ENCODE results near the gene WDR82.

Gene WDR82

DNA sequence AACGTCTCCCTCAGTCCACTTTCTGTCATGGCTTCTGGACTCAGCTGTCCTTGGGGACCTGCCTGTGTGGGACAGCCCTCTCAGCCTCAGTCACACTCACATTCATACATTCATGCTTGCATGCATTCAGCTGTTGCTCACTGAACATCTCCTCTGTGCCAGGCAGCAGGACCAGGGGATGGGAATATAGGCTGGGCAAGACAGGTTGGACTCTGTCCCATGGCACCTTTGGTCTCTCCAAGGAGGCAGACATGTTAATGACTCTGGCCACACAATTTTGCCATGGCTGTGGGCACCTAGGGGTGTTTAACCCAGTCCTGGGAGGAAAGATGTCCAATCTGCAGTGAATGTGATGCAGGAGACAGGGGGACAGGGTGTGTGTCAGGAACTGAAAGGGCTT, 29.9 kb upstream of the WDR82 start:
- DNase-seq (ENCODE audit: low spot score), result no peak

DNA sequence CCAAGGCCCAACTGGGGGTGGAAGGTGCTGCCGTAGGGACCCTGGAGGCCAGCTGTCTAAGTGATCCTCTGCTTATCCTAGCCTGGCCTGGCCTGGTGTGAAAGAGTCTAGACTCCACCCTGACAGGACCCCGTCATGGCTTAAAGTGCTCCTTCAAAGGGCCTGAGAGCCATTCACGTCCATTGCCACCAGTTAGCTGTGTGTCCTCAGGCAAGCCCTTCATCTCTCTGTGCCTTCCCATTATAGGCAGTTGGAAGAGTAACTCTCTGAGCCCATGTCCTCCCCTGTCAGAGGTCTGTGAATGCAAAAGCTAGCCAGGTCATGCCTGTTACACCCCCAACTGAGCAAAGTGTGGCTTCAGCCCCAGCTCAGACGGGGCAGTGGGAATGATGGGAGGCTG, 28.5 kb upstream of the WDR82 start:
- DNase-seq (ENCODE audit: low spot score), result no peak

DNA sequence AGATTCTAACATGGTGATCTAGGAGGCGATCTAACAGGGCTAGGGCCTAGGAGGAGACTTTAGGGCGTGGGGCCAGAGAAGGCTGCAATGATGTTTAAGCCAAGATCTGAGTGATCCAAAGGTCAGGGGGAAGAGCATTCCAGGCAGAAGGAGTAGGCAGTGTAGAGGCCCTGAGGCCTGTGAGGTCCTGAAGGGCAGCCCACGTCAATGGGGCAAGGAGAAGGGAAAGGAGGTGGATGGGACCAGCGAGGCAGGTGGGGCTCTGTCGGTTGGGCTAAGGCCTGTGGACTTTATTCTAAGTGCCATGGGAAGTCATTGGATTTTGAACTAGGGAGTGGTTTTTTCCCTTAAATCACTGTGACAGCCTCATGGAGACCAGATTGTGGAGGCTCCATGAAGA, 27.5 kb upstream of the WDR82 start:
- DNase-seq (ENCODE audit: low spot score), result no peak

DNA sequence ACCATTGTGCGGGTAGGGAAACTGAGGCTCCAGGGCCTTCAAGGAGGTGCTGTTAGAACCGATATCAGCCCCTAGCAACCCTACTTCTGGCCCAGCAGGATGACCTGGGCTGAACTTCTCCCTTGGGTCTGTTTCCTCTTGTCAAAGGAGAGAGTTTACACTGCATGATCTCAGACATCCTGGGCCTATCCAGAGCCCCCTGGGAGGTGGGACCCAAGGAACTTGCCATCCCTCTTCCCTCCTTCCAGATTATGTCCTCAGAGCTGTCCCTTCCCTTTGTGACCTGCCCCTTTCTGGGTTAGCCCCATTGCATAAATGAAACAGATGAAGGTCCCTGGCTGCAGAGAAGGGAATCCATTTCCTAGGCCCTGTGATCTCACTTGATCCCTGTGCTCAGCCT, 25.4 kb upstream of the WDR82 start:
- DNase-seq (ENCODE audit: low spot score), result no peak

DNA sequence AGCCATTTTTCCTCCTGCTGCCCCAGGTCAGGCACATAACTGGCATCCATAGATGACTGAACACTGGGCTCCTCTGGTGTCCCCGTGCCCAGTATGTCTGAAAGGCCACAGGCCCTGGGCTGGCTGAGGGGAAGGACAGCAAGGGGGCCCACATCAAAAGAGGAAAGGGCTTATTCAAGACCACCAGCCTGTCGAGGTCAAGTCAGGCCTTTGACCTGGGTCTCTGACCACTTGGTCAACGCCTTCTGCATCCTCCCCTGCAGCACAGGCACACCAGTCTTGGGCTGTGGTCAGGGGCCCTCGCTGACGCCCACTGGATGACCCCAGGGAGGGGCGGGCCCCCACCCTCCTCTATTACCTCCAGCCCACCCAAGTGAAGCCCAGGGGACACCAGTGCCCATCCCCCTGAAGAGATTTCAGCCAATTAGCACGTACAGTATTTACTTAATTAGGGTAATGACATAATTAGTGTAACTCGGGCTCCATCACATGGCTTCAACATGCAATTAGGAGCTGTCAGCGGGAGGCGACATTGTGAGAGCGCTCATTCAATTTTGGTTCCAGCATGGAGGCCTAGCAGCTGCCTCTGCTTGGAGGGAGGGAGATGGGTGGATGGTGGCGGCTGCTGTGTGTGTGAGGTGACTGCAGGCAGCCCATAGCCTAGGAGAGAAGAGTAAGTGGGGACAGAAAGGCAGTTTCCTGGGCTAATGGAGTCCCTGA, 24.1 kb upstream of the WDR82 start:
- DNase-seq (ENCODE audit: low spot score), result no peak

DNA sequence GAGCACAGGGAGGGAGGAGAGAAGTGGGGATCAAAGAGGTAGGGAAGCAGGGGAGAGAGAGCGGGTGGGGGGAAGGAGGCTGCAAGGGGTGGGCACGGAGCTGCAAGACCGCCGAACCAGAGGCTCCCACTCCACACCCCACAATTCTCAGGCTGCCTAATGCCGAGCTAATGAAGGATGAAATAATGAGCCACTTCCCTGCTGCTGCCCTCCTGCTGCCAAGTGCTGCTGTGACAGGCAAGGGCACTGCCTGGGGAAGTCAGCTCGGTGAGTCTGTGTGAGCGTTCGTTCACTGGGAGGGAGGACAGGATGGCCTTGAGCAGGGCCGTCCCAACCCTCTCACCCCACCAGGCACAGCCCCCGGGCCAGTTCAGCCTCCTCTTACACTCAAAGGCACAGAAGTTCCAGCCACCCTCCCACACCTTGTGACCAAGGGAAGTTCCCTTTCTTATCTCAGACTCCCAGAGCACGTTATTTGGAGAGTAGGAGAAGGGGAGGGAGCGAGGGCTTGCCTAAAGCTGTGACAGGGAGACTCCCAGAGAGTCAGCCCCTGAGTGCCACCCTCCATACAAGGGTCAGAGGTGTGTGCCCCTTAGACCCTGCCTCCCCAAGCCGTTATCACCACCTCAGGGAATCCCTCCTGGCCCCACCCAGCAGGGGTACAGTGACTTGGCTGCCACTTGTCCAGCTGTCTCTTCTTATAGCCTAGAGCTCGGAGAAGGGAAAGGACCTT, 21.6 kb upstream of the WDR82 start:
- DNase-seq (ENCODE audit: low spot score), result peak; percentile 65

DNA sequence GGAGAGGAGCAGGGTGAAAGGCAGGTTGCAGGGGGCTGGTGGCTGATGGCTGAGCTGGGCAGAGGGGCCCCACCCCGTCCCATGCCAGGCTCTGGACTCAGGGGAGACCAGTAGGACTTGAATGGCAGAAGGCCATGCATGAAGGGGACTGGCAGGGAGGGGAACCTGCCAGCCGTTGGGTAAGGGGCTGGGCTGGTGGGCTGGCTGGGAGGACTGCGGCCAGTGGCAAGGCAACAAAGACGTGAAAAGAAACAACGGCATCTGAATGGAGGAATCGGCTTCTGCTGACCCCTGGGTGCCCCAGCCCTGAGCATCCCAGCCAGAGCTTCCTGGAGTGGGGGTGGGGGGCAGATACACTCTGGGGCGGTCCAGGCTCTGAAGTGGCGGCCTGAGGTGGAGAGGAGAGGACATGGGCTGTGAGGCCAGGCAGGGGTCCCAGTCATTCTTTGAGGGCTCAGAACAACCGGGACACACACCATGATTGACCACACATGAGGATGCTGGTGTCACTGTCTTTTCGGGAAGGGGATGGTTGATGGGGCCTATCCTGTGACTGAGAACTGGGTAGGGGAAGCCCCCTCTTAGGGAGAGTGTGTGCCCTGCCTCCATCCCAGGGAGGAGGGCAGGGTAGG, 20.9 kb upstream of the WDR82 start:
- DNase-seq (ENCODE audit: low spot score), result peak; percentile 70

DNA sequence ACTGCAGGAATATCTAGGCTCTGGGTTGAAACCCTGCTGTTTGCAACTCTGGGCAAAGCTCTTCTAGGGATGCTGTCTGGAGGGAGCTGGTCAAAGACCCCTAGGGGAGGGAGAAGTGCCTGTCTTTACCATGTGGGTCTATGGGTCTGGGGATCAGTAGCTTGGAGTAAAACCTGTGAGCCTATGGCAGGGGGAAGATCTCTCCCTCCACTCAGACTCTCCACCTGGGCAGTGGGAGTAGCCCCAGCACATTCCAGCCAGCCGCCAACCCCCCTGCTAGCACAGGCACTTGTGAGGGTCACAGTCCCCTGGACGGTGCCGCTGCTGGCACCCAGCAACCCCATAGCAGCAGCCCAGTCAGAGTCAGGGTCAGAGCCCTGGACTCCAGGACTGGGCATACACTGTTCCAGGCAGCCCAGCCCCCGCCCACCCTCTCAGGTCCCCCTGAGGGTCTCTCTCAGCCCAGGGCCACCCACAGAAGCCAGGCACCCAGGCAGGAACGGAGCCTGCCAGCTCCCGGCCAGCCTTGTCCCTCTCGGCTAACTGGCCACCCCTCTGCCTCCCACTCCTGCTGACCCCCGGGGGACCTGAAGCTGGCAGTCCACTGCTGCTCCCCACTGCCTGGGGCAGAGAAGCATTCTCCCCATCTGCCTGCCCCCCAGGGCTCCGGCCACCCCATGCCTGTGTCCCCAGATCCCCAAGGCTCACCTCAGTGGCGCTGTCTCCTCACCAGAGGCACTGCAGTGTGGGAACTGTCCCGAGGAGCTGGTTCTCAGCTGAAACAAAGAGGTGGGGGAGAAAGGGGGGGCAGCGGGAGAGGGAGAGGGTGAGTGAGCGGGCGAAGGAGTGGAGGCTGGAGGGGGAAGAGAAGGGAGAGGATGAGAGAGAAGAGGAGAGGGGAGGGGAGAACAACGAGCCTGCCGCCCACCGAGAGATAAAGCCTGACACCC, 20.0 kb upstream of the WDR82 start:
- DNase-seq (ENCODE audit: low spot score), result peak; percentile 65

DNA sequence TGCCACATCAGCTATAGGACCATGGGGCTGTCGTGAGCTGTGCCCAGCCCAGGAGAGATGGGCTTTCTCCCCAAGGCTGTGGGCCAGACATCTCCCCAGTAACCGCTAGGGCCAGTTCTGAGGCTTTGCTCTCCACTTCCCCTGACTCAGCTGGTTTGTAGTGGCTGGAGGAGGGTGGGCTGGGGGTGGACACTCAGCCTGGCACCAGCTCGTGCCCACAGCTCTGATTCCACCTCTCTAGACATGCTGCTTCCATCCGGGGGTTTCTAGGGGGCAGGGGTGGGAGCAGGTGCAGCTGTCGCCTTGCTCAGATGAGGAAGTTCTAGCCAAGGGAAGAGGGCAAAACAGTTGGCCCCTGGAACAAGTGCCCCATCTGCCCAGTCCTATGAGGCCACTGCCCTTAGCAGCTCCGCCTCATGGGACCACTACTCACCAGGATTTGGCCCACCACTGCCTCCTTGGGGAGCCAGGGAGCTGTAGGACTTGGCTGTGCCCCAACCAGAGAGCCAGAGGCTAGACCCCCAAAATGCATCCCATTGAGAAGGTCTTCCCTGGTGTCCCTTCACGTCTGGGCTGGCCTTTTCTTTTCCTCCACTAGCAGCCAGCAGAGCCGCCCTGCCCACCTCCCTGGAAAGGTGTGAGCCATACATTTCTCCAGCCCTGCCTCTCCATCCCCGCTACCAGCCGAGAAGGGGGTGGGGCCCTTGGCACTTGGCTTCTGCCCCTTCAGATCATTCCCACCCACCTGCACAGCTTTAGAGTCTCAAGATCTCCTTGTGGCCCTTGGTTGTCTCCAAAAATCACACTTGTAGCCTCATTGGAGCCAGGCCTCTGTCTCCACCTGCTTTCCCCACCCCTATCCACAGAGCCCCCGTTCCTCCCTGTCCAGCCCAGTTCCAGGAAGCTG, 19.0 kb upstream of the WDR82 start:
- DNase-seq (ENCODE audit: low spot score), result no peak

DNA sequence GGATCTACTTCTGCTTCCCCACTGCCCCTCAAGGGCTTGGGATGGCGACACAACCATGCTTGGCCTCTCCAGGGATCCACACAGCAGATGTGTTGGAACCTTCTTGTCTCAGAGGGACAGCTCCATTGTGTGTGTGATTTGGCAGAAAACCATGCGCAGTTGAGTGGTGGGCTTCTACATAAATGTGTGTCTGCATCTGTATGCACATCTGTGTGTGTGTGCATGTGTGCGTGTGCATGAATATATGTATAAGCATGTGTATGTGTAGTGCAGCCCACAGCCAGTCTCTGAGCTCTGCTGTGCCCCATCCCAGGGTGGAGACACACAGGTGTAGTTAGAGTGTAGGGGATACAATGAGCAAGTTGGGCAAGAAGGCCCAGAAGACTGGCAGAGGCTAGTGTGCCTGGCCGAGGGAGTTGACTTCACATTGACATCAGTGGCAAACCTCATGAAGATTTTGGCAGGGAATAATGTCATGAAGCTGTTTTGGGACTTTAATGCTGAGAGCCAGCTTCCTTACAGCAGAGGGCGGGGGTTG, 17.3 kb upstream of the WDR82 start:
- no peak for DNase-seq (ENCODE audit: low spot score)

DNA sequence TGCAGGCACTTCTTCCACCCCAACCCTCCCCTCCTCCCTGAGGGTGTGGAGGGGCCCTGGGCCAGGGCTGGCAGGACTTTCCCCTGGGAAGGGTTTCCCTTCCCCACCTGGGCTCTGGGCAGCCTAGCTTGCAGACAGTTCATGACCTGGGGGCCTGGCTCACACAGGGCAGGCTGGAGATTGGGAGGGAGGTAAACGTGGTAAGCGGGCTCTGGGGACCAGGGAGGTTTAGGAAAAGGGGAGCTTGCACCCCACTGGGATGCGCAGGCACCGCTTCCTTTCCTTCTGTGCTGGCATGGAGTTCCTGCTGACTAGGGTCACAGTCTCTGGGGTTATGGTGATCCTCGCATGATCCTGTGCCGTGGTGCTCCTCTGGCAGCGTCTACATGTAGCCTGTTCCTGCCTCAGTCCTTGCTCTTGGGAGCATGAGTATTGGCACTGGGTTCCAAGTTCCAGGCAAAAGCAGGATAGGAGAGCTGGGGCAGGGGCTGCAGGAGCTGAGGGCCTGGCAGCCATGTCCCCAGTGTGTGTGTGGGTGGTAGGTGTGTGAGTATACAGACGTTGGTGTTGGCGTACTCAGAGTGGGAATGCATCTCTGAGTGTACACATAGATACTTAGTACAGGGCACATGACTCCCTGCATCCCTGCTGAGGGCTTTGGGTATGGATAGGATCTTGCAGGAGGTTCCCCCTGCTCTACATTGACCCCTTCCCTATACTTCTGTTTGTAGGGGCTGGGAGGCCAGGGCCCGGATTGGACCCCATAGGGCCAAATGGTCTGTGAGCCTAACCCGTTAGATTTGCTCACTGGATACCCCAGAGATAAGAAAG, 16.1 kb upstream of the WDR82 start:
- no peak for DNase-seq (ENCODE audit: low spot score)

DNA sequence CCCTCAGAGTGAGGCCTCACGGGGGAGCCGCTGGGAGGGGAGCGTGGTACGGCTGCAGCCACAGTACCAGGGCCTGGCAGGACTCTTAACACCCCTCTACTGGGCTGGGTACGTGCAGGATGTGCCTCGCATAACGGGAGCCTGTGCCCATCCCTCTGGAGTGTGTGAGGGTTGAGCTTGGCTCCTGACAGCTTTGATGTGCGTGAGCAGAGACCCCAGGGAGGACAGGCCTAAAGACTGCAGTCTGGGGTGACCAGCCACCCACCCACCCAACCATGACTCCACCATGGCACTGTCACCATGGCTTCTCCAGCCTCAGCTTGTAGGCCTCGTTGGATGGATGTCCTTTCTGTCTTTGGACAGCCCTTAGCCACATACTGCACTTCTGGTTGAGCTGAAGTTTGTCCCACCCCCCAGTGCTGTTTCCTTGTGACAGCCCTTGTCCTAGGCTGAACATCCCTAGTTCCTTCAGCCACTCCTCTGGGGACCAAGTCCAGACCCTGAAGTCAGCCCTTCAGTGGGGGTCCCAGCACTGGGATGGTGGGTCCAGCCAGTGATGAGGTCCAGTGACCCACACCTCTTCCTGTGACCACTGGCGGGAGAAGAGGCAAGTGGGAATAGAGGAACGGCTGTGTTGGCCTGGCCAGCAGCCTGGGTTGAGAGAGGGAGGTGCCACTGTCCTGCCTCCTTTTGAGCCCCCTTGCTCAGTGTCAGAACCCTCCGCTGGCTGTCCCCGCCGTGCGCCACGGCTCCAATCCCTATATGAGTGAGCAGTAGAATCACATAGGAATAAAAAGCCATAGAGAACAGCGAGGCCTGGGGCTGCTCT, 15.3 kb upstream of the WDR82 start:
- DNase-seq (ENCODE audit: low spot score), result no peak

DNA sequence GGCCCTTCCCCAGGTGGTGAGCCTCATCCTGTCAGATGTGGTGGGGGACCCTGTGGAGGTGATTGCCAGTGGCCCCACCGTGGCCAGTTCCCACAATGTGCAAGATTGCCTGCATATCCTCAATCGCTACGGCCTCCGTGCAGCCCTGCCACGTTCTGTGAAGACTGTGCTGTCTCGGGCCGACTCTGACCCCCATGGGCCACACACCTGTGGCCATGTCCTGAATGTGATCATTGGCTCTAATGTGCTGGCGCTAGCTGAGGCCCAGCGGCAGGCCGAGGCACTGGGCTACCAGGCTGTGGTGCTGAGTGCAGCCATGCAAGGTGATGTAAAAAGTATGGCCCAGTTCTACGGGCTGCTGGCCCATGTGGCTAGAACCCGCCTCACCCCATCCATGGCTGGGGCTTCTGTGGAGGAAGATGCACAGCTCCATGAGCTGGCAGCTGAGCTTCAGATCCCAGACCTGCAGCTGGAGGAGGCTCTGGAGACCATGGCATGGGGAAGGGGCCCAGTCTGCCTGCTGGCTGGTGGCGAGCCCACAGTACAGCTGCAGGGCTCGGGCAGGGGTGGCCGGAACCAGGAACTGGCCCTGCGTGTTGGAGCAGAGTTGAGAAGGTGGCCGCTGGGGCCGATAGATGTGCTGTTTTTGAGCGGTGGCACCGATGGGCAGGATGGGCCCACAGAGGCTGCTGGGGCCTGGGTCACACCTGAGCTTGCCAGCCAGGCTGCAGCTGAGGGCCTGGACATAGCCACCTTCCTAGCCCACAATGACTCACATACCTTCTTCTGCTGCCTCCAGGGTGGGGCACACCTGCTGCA, 14.0 kb upstream of the WDR82 start:
- DNase-seq (ENCODE audit: low spot score), result no peak

DNA sequence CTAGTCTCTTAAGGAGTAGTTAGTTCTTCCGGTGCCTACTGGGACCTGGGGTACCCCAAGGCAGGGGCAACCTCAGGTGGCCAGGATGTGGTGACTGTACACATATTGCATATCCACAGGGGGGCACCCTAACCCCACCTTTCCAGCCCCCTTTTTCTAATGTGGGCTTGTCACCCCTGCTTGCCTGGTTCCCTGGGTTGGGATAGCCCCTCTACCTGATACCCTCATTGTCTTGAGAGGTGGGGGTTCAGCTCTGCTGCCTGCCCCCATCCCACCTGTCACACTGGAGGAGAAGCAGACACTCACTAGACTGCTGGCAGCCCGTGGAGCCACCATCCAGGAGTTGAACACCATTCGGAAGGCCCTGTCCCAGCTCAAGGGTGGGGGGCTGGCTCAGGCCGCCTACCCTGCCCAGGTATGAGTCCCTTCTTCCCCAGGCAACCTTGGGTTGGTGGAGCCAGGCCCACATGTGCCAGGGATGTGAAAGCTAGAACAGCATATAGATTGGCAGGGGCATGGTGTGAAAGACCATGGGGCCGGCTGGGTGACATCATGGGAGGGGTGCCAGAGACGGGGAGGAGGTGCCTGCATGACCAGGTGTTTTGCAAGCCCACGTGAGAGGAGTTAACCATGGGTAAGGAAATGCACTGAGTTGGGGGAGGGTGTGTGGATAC, 13.2 kb upstream of the WDR82 start:
- DNase-seq (ENCODE audit: low spot score), result no peak

DNA sequence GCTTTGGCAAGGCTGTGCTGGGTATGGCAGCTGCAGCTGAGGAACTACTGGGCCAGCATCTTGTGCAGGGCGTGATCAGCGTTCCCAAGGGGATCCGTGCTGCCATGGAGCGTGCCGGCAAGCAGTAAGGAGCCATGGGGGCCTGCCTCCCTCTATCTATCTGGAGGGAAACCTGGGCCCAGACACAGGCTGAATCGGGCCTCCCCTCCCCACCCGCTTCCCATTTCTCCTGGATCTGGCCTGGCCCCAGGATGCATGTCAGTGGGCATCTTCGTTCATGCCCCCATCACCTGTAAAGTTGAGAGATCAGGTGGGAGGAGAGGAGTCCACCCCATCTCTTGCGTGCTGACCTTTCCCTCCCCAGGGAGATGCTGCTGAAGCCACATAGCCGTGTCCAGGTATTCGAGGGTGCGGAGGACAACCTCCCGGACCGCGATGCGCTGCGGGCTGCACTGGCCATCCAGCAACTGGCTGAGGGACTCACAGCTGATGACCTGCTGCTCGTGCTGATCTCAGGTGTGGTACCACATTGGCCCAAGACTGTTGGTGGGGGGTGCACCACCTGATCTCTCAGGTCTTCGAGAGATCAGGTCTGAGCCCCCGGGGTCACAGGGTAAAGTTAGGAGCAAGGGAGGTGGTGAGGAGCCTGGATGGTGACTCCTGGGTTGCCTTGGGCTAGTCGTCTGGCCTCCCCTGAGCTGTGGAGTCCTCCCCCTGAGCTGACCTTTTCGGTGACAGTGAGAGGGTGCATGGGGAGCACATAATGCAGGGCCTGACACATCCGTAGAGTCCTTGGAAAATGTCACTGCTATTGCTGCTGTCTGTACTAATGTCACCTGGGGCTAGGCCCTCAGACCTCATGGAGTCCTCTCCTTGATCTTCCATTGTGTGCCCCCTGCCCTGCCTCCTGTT, 12.4 kb upstream of the WDR82 start:
- DNase-seq (ENCODE audit: low spot score), result no peak
